HG03520 (cell line): ENCODE measurements around the gene SAMD4B.
A peak's percentile ranks its signal among the peaks of the same experiment; 100 is the strongest.

Experiments
- ATAC-seq: cut with Tn5 transposase; IDR thresholded peaks from one replicate; pipeline ENCODE4 v1.9.1; 2021; ENCODE audit warnings: mild to moderate bottlenecking, moderate library complexity; ENCODE audit not compliant: unreplicated experiment

The SAMD4B gene

GRCh38 chr19:39420769-39421168 lies 78.5 kb downstream of the SAMD4B start:
- no peak for ATAC-seq

DNA sequence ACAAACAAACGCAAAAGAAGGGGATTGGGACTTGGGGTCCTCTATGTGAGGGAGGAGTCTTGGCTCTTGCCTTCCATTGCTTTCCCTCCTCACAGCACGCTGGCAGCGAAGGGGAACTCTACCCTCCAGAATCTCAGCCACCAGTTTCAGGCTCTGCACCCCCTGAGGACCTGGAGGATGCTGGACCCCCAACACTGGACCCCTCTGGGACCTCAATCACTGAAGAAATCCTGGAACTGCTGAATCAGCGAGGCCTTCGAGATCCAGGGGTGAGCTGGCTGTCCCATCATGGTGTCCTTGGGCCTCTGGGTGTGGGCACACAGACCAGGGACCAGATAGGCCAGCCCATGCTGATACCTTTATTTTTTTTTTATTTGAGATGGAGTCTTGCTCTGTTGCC lies 79.8 kb downstream of the SAMD4B start:
- ATAC-seq: no peak

GRCh38 chr19:39423258-39424086 lies 81.3 kb downstream of the SAMD4B start:
- no peak for ATAC-seq

- no peak for ATAC-seq
Measured at GRCh38 chr19:39424934-39425333, 82.7 kb downstream of the SAMD4B start.

GRCh38 chr19:39425744-39426143 lies 83.5 kb downstream of the SAMD4B start:
- no peak for ATAC-seq

DNA sequence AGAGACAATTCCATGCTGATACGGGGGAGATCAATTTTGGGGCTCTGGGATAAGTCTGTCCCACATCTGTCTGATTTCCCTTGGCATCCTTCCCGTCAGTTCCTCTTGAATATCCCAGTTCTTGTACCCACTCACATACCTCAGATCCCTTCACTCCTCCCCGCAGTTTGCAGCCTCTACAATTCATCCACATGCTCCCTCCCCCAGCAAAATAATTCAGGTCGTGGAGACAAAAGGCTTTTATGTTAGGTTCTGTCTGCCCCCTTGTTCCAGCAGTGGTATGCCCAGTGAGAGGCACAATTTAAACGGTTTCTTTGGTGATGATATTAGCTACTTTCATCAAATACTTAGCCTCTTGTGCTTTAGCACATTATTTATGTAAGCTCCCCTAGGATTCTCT lies 83.9 kb downstream of the SAMD4B start:
- no peak for ATAC-seq

DNA sequence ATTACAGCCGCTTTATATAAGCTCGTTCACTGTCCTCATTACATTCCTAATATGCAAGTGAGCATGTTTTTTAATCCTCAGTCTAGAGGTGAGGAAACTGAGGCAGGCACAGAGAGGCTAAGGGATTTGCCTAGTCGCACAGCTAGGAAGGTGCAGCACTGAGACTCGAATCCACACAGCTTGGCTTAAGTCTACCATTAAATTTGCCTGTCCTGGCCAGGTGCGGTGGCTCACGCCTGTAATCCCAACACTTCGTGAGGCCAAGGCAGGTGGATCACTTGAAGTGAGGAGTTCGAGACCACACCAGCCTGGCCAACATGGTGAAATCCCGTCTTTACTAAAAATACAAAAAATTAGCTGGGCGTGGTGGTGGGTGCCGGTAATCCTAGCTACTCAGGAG lies 85.5 kb downstream of the SAMD4B start:
- ATAC-seq: no peak

- ATAC-seq: no peak
Measured at GRCh38 chr19:39428283-39429112, 86.3 kb downstream of the SAMD4B start.

DNA sequence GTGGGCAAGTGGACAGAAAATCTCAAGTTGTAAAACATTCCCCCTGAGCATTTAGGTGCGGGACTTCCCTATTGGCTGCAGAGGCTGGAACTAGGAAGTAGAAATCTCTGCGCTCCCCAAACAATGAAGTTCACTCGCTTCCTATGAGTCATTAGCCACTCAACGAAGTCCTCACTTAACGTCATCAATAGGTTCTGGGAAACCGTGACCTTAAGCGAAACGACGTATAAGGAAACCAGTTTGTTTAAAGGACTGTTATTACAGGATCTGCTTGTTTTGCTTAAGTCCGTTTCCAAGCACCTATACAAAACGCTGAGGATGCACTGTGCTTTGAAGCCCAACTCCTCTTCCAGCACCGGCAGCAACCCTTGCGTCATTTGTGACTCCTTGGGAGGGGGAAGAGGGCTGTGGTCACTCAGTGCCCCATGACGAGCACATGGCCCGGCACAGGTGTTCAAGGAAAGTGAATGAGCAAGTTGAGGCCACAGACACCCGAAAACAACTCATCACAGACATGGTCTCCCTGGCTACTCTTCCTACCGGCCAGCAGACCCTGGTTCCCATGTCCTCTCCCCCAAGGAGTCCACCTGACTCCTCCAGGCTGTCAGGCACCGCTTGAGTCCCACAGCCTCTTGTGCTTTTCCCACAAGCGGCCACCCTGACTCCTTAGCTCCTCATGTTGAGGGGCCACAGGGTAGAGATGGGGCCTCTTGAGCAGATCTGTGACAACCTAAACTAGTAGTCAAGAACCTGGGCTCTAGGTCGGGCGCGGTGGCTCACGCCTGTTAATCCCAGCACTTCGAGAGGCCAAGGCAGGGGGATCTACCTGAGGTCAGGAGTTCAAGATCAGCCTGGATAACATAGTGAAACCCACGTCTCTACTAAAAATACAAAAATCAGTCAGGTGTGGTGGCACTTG lies 88.7 kb downstream of the SAMD4B start:
- ATAC-seq: peak; percentile 34

DNA sequence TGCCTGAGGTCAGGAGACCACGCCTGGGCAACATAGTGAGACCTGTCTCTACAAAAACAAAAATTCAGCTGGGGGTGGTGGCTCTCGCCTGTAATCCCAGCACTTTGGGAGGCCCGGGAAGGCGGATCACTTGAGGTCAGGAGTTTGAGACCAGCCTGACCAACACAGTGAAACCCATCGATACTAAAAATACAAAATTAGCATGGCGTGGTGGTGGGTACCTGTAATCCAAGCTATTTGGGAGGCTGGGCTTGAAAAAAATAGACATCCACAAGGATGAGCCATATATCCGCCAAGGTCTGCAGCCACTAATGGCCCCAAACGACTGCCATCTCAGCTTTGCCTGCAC lies 90.4 kb downstream of the SAMD4B start:
- no peak for ATAC-seq

GRCh38 chr19:39433480-39434079 lies 91.4 kb downstream of the SAMD4B start:
- ATAC-seq: no peak

DNA sequence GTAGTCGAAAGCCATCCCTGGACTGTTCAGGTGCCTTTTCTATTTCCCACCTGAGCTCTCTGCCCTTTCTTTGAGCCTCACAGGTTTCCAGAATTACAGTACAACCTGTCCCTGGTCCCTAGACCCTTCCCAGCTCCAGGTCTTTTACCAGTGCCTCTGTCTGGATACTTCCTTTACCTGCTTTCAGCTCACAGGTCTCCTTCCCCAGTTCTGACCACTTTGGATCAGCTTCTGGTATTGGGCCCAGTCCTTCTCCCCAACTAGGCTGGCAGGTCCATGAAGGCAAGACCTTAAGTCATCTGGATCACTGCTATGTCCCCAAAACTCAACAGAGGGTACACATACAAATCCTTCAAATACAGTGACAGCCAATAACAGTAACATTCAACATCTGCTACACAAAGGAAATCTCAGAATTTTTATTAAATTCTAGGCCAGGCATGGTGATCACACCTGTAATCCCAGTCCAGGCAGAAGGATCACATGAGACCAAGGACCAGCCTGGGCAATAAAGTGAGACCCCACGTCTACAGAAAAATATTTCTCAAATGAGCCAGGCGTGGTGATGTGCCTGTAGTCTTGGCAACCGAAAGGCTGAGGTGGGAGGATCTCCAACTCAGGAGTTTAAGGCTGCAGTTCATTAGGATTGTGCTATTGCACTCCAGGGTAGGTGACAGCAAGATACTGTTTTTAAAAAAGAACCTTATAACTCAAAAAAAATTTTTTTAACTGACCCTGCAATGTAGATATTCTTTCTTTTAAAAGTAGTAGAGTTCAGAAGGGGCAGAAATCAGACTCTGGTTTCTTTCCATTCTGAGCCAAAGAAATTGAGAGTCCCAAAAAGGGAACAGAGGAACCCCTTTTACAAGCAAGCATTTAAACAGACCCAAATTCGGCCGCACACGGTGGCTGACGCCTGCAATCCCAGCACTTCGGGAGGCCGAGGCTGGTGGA lies 92.2 kb downstream of the SAMD4B start:
- no peak for ATAC-seq
